Stimulated activated CD4-positive, alpha-beta T cell treated with anti-CD3 and anti-CD28 coated beads, Interleukin-12 subunit alpha, Interleukin-12 subunit beta, amount 100 ng/mL, for 4 hours (primary cell): ENCODE data around the gene ATP5IF1.

ENCODE experiments used
- DNase-seq: peaks from one replicate; pipeline ENCODE4 v3.0.0-alpha.2; 2020

ATP5IF1 gene

GRCh38 chr1:28267633-28268032 lies 31.7 kb downstream of the ATP5IF1 start:
- DNase-seq = no peak

- DNase-seq = no peak
Observed at GRCh38 chr1:28269529-28269928, 33.6 kb downstream of the ATP5IF1 start.

- no peak for DNase-seq
Observed at GRCh38 chr1:28272215-28272852, 36.4 kb downstream of the ATP5IF1 start.

GRCh38 chr1:28273216-28273860 lies 37.4 kb downstream of the ATP5IF1 start:
- DNase-seq = no peak

GRCh38 chr1:28278763-28279162 lies 42.8 kb downstream of the ATP5IF1 start:
- DNase-seq = no peak

GRCh38 chr1:28279721-28280120 lies 43.8 kb downstream of the ATP5IF1 start:
- no peak for DNase-seq

- no peak for DNase-seq
Observed at GRCh38 chr1:28280501-28280900, 44.6 kb downstream of the ATP5IF1 start.

GRCh38 chr1:28280977-28281381 lies 45.1 kb downstream of the ATP5IF1 start:
- no peak for DNase-seq

- no peak for DNase-seq
Observed at GRCh38 chr1:28281608-28282425, 45.9 kb downstream of the ATP5IF1 start.

- no peak for DNase-seq
Observed at GRCh38 chr1:28282426-28283407, 46.8 kb downstream of the ATP5IF1 start.

- no peak for DNase-seq
Observed at GRCh38 chr1:28286111-28286510, 50.2 kb downstream of the ATP5IF1 start.
